Loucy (cell line): ENCODE results near the gene ATOH8.

Experiments
- CTCF ChIP-seq: fragments of 200-600 bp; sonication (generic); conservative IDR thresholded peaks from 2 replicates; pipeline ENCODE4 v1.5.1; 2014; ENCODE audit warnings: mild to moderate bottlenecking, antibody characterized with exemption, low read length
- EZH2phosphoT487 ChIP-seq: fragments of 200-600 bp; IDR thresholded peaks from 2 replicates; pipeline ENCODE4 v1.6.1; 2018; ENCODE audit warnings: antibody characterized with exemption, mild to moderate bottlenecking, moderate library complexity, borderline replicate concordance

GRCh38 chr2:85770369-85770768 lies 16.6 kb downstream of the ATOH8 start:
- no peak for TF ChIP-seq CTCF
- no peak for TF ChIP-seq EZH2phosphoT487
